H1 (cell line): ENCODE data around the gene SYNPR. TPM values are rescaled to one million over a fixed set of nuclear protein-coding genes. Genes with fewer than 3 reads are reported as not detected.

Experiments used
- CHD2 ChIP-seq: IDR thresholded peaks from 2 replicates; pipeline ENCODE4 v1.6.1; 2012; ENCODE audit warnings: low read length, improper control_type of control experiment
- CHD7 ChIP-seq: fragments of 300-600 bp; sonication (generic); IDR thresholded peaks from 2 replicates; pipeline ENCODE4 v1.7.1; 2012; ENCODE audit warnings: low read length, moderate library complexity, mild to moderate bottlenecking, inconsistent platforms; ENCODE audit not compliant: insufficient replicate concordance
- CTBP2 ChIP-seq: IDR thresholded peaks from 2 replicates; pipeline ENCODE4 v1.7.0; 2011; ENCODE audit warnings: borderline replicate concordance, mild to moderate bottlenecking, moderate library complexity, mixed read lengths, low read length; ENCODE audit not compliant: insufficient read depth, insufficient read length
- EZH2 ChIP-seq: fragments of 200-600 bp; sonication (generic); IDR thresholded peaks from 2 replicates; pipeline ENCODE4 v1.7.1; 2012; ENCODE audit warnings: low read depth, mild to moderate bottlenecking, moderate library complexity, low read length, inconsistent platforms; ENCODE audit not compliant: severe bottlenecking
- MAFK ChIP-seq: IDR thresholded peaks from 2 replicates; pipeline ENCODE4 v1.6.1; 2012; ENCODE audit warnings: low read depth, mild to moderate bottlenecking, improper control_type of control experiment, low read length
- RBBP5 ChIP-seq: IDR thresholded peaks from 2 replicates; pipeline ENCODE4 v1.7.1; 2012; ENCODE audit warnings: low read depth, mild to moderate bottlenecking, inconsistent platforms, low read length, moderate library complexity, borderline replicate concordance
- RFX5 ChIP-seq: IDR thresholded peaks from 2 replicates; pipeline ENCODE4 v1.6.1; 2011; ENCODE audit warnings: low read depth, low read length, improper control_type of control experiment, borderline replicate concordance
- SUZ12 ChIP-seq: fragments of 200-600 bp; sonication (generic); IDR thresholded peaks from 2 replicates; pipeline ENCODE4 v1.6.1; 2012; ENCODE audit warnings: mild to moderate bottlenecking, inconsistent platforms, low read length, moderate library complexity, mixed read lengths
- TAF1 ChIP-seq: IDR thresholded peaks from 2 replicates; pipeline ENCODE4 v1.6.1; 2011; ENCODE audit warnings: mild to moderate bottlenecking, low read depth, low read length
- polyA plus RNA-seq, 7 experiments: library from polyadenylated mRNA; depleted of rRNA in 3 of 7; stranded (reverse) in 5 of 7; unstranded in 2 of 7; fragments of >200 nt in 5 of 7; fragments of 200-250 nt in 2 of 7; gene quantifications; 1 replicate in 5 of 7; 2 replicates in 1 of 7; 4 replicates in 1 of 7; pipeline versions ENCODE4 v1.2.1 to v1.2.3, GENCODE V29; 2011 to 2013; ENCODE audit warnings: missing spikeins in 2 of 7, mixed read lengths in 2 of 7
- total RNA-seq: library from RNA; stranded (reverse); fragmentation: NEBNext Ultra II Directional; extraction: Animal tissue kit (Norgen Biotek cat#: 25700); gene quantifications from 2 replicates; pipeline ENCODE4 v1.2.1, GENCODE V29; 2021

SYNPR gene
- total and polyA plus RNA-seq, 2 of the 8 experiments (the other 6 are each of a cell fraction or from before 2014, with no cell fraction given): 0.39 to 0.99 TPM

- TF ChIP-seq CHD7 (no peak), CHD2 (no peak), TAF1 (no peak), CTBP2 (no peak), EZH2 (no peak), SUZ12 (no peak), RBBP5 (no peak), MAFK (no peak), RFX5 (no peak)
Observed at GRCh38 chr3:63338351-63338750, 60.2 kb downstream of the SYNPR start (continued).
